Parathyroid adenoma (tissue), 2 donors: Measurements from ENCODE around the gene FRAS1.

ENCODE experiments used
- H2AFZ ChIP-seq: fragments of 300-600 bp; sonication (generic); one replicate; pipeline ENCODE4 v1.7.0; 2017; ENCODE audit warnings: antibody characterized with exemption, mild to moderate bottlenecking
- H3K27ac ChIP-seq: fragments of 300-600 bp; sonication (generic); one replicate; pipeline ENCODE4 v1.7.0; 2017
- H3K27me3 ChIP-seq: fragments of 300-600 bp; sonication (generic); one replicate; pipeline ENCODE4 v1.7.0; 2017; ENCODE audit warnings: low read length; ENCODE audit not compliant: control insufficient read depth, insufficient read depth
- H3K36me3 ChIP-seq: fragments of 300-600 bp; sonication (generic); one replicate; pipeline ENCODE4 v1.7.0; 2017; ENCODE audit warnings: low read length; ENCODE audit not compliant: control insufficient read depth, insufficient read depth
- H3K4me1 ChIP-seq: fragments of 300-600 bp; sonication (generic); one replicate; pipeline ENCODE4 v1.7.0; 2017; ENCODE audit warnings: control low read depth
- H3K4me2 ChIP-seq: fragments of 300-600 bp; sonication (generic); one replicate; pipeline ENCODE4 v1.7.0; 2017; ENCODE audit warnings: low read length
- H3K4me3 ChIP-seq: fragments of 300-600 bp; sonication (generic); one replicate; pipeline ENCODE4 v1.7.0; 2017; ENCODE audit warnings: low read depth, low read length
- H3K79me2 ChIP-seq: fragments of 300-600 bp; sonication (generic); one replicate; pipeline ENCODE4 v1.7.0; 2017; ENCODE audit warnings: control low read depth
- H3K9ac ChIP-seq: fragments of 300-600 bp; sonication (generic); one replicate; pipeline ENCODE4 v1.7.0; 2017; ENCODE audit warnings: mild to moderate bottlenecking
- H3K9me3 ChIP-seq: fragments of 300-600 bp; sonication (generic); one replicate; pipeline ENCODE4 v1.7.0; 2017; ENCODE audit warnings: low read length; ENCODE audit not compliant: control insufficient read depth
- CTCF ChIP-seq: fragments of 300-600 bp; sonication (generic); IDR thresholded peaks from one replicate; pipeline ENCODE4 v1.7.0; 2017; ENCODE audit warnings: antibody characterized with exemption, mild to moderate bottlenecking
- donor health status: primary hyperparathyroidism.

FRAS1 gene

DNA sequence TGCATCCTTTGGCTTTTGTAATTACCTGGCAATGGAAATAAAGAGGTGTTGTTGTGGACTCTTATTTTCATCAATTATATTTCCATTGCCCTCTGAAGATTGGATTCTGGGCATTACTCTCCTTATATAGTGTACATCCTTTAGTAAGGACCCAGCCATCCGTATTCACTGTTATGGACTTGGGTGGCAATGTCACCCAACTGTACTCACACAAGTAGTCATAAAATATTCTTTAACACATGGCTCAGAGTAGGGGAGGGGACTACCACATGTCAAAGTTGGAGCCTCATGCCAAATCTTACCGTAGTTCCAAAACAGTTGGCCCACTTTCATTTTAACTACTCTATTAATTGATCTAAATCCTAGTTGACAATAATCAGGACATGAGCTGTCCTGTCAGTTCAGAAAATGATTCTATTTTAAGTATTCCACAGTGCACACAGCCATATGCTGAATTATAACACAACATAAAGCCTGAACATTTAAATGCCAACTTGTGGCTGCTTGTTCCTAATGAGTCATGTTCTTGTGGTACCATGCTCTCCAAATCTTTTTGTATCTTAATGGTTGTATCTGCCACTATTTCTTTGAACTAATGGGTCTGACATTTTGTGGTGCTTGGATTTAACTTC, 4.9 kb downstream of the FRAS1 start:
- no peaks in the 10 kb centered on the region for H3K9me3 ChIP-seq
- no peaks in the 10 kb centered on the region for H3K36me3 ChIP-seq
- no peak for TF ChIP-seq CTCF
- H2AFZ ChIP-seq = no peak overlapping the region
- H3K9ac ChIP-seq = no peak overlapping the region
- H3K79me2 ChIP-seq = no peaks in the 10 kb centered on the region
- H3K4me3 ChIP-seq = no peak overlapping the region
- no peak overlapping the region for H3K27ac ChIP-seq
- H3K4me2 ChIP-seq = no peak overlapping the region
- no peaks in the 10 kb centered on the region for H3K4me1 ChIP-seq
- H3K27me3 ChIP-seq = no peaks in the 10 kb centered on the region

DNA sequence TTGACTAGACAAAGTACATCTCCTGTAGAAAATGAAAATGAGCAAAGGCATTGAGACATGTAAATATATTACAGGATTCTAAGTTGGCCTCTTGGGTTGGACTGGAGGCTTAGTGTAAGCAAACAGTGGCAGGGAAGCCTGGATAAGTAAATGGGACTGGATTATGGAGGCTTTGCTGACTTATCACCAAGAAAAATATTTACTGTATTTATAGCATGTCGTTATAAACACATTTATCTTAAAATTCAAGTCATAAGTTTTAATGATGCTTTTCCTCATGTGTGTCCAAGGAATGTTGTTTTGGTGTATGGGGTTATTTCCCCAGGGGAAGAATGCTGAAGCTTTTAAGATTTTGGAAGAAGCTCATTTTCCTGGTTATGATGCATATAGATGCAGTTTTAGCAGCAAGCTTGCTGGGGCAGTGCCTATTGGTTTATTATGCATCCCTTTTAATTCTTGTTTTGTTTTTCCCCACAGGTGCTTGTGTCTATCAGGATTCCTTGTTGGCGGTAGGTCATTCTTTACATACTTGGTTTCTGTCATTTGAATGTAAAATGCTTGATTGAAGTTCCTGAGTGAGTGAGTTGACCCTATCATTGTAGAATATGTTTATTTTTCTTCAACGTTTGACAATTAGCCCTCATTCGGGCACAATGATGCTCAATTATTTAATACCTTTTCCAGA, 8.5 kb downstream of the FRAS1 start:
- Histone ChIP-seq H3K27me3 (no peaks in the 10 kb centered on the region), H3K79me2 (no peaks in the 10 kb centered on the region), H3K9me3 (no peaks in the 10 kb centered on the region), H3K4me3 (no peak overlapping the region), H3K4me1 (no peaks in the 10 kb centered on the region), H2AFZ (no peak overlapping the region), H3K9ac (no peak overlapping the region), H3K36me3 (no peaks in the 10 kb centered on the region), H3K27ac (no peak overlapping the region), H3K4me2 (no peak overlapping the region)
- no peak for TF ChIP-seq CTCF

GRCh38 chr4:78068481-78068880, 11.4 kb downstream of the FRAS1 start:
- no peaks in the 10 kb centered on the region for H3K27me3 ChIP-seq
- H3K4me2 ChIP-seq = no peak overlapping the region
- H3K79me2 ChIP-seq = no peaks in the 10 kb centered on the region
- H3K27ac ChIP-seq = no peak overlapping the region
- H3K9ac ChIP-seq = no peak overlapping the region
- H3K4me1 ChIP-seq = no peaks in the 10 kb centered on the region
- TF ChIP-seq CTCF = no peak
- no peaks in the 10 kb centered on the region for H3K36me3 ChIP-seq
- no peak overlapping the region for H3K4me3 ChIP-seq
- H2AFZ ChIP-seq = no peak overlapping the region
- no peaks in the 10 kb centered on the region for H3K9me3 ChIP-seq

GRCh38 chr4:78069319-78069718, 12.2 kb downstream of the FRAS1 start:
- Histone ChIP-seq H3K4me2 (no peak overlapping the region), H3K9ac (no peak overlapping the region), H3K4me3 (no peak overlapping the region), H3K36me3 (no peaks in the 10 kb centered on the region), H3K27me3 (no peaks in the 10 kb centered on the region), H3K9me3 (no peaks in the 10 kb centered on the region), H3K4me1 (no peaks in the 10 kb centered on the region), H3K27ac (no peak overlapping the region), H2AFZ (no peak overlapping the region), H3K79me2 (no peaks in the 10 kb centered on the region)
- TF ChIP-seq CTCF = no peak

GRCh38 chr4:78069859-78070258, 12.7 kb downstream of the FRAS1 start:
- no peaks in the 10 kb centered on the region for H3K27me3 ChIP-seq

More at GRCh38 chr4:78069859-78070258, 12.7 kb downstream of the FRAS1 start:
- H3K9ac ChIP-seq = no peak overlapping the region
- no peaks in the 10 kb centered on the region for H3K9me3 ChIP-seq
- no peaks in the 10 kb centered on the region for H3K36me3 ChIP-seq
- H2AFZ ChIP-seq = no peak overlapping the region
- H3K79me2 ChIP-seq = no peaks in the 10 kb centered on the region
- TF ChIP-seq CTCF = no peak
- peaks cover 2% of the 10 kb centered on the region for H3K4me1 ChIP-seq
- no peak overlapping the region for H3K27ac ChIP-seq
- H3K4me2 ChIP-seq = no peak overlapping the region
- no peak overlapping the region for H3K4me3 ChIP-seq
